Right cardiac atrium (tissue), 5 donors: Measurements from ENCODE around the gene GPSM1. TPM values are rescaled to one million over a fixed set of nuclear protein-coding genes. Genes with fewer than 3 reads are reported as not detected.
"Not testable (repeated sequence)": the region's sequence is repeated elsewhere in the genome, so short reads cannot be mapped to it uniquely, and the experiment has no call there.

ENCODE experiments used
- ATAC-seq, 2 donors: fragments of 200-7000 bp; cut with Tn5 transposase; one replicate each; pipeline versions ENCODE4 v1.8.0 to v1.9.1; 2020; ENCODE audit warnings: moderate library complexity in 2 of 2, mild to moderate bottlenecking in 1 of 2
- DNase-seq, 3 donors: peaks; one replicate each; pipeline ENCODE4 v3.0.0-alpha.2; 2020
- H3K27ac ChIP-seq: one replicate; pipeline ENCODE4 v1.5.1; 2013; ENCODE audit warnings: mild to moderate bottlenecking, low read length, control low read depth, moderate library complexity
- H3K27me3 ChIP-seq: one replicate; pipeline ENCODE4 v1.6.1; 2013; ENCODE audit not compliant: control insufficient read depth, insufficient read depth
- H3K4me1 ChIP-seq: one replicate; pipeline ENCODE4 v1.6.1; 2013; ENCODE audit warnings: low read length; ENCODE audit not compliant: control insufficient read depth, insufficient read depth
- H3K4me3 ChIP-seq: one replicate; pipeline ENCODE4 v1.5.1; 2013; ENCODE audit warnings: low read length, control low read depth
- H3K9me3 ChIP-seq: one replicate; pipeline ENCODE4 v1.6.1; 2013; ENCODE audit warnings: low read length; ENCODE audit not compliant: control insufficient read depth
- WGBS: extraction: QIAGEN DNeasy Blood & Tissue Kit; methylation state at CpG from one replicate; pipeline ENCODE4 v1.1.7; 2013; 5-methylcytosine and 5-hydroxymethylcytosine counted together
- intact Hi-C, 4 donors: fragments of 100-400 bp; cut with DNase I; formaldehyde crosslinking; loops; one replicate each; pipeline versions ENCODE4 v1.11.0 to v1.14.0; 2022 to 2023
- polyA plus RNA-seq: library from polyadenylated mRNA; stranded (reverse); fragments of 200-250 nt; gene quantifications from one replicate; pipeline ENCODE4 v1.2.3, GENCODE V29; 2013
- total RNA-seq, 4 donors: library from RNA; stranded (reverse); fragmentation: NEBNext Ultra II Directional; extraction: Animal tissue kit (Norgen Biotek cat#: 25700); gene quantifications; one replicate each; pipeline ENCODE4 v1.2.1, GENCODE V29; 2021
- donor health status: healthy with polysubstance abuse.
- donor health status: DM: no; HTN: yes; CAD: no.
- donor health status: DM: no; HTN: no; CAD: no.
- donor health status: DM: no; HTN: yes; CAD: no; lungs with severe emphysema.
- donor health status: DM: yes; HTN: yes; CAD: no.

GPSM1 gene
- total and polyA plus RNA-seq, 5 donors: 46.3 to 90.6 (median 73.3) TPM

DNA sequence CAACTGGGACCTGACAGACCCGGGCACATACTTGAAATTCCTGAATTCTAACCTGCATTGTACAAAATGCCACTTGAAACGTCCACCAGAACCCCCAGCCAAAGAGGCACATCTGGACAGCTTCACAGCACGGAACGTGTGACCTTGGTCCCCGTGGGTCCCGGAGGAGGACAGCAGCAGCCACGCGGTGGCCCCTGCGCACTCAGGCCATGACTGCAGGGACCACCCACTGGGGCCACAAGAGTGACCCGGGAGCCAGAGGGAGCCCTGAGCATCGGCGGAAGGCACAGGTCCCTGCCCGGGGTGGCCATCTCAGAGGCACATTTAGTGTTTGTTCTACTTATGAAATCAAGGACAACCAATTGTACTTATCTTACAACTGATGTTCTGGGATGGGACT, 74.7 kb downstream of the GPSM1 start:
- Histone ChIP-seq H3K4me1 (no peaks in the 10 kb centered on the region), H3K9me3 (no peaks in the 10 kb centered on the region), H3K4me3 (no peak overlapping the region), H3K27me3 (no peaks in the 10 kb centered on the region), H3K27ac (no peak overlapping the region)
- WGBS: 66% methylated on average over 13 of the region's 13 CpGs
- ATAC-seq (no peak), DNase-seq (peak in 1 of 3 donors; percentile 29)
- intact Hi-C loops: loop anchor here in 2 of 4 donors (5.0 kb wide), 1 partner anchor 90 kb away; no protein-coding TSS in a partner anchor

GRCh38 chr9:136403538-136403914, 76.2 kb downstream of the GPSM1 start:
- WGBS: 91% methylated on average over 5 of the region's 5 CpGs
- no peaks in the 10 kb centered on the region for H3K27me3 ChIP-seq
- no peak overlapping the region for H3K27ac ChIP-seq
- no peak overlapping the region for H3K4me3 ChIP-seq
- H3K9me3 ChIP-seq: no peaks in the 10 kb centered on the region
- H3K4me1 ChIP-seq: no peaks in the 10 kb centered on the region
- ATAC-seq (no peak), DNase-seq (peak in 2 of 3 donors; percentile 18 to 50)
- intact Hi-C loops: loop anchor here in 2 of 4 donors (5.0 kb wide), 1 partner anchor 91 kb away; no protein-coding TSS in a partner anchor

GRCh38 chr9:136403915-136404800, 76.8 kb downstream of the GPSM1 start:
- no peaks in the 10 kb centered on the region for H3K27me3 ChIP-seq
- no peaks in the 10 kb centered on the region for H3K9me3 ChIP-seq
- intact Hi-C loops: loop anchor here in 2 of 4 donors (5.0 kb wide), 1 partner anchor 92 kb away; no protein-coding TSS in a partner anchor
- DNase-seq (peak in 1 of 3 donors; percentile 36), ATAC-seq (no peak)
- WGBS: 87% methylated on average over 32 of the region's 32 CpGs
- H3K4me3 ChIP-seq: no peak overlapping the region
- no peaks in the 10 kb centered on the region for H3K4me1 ChIP-seq
- no peak overlapping the region for H3K27ac ChIP-seq

GRCh38 chr9:136404801-136405136, 77.4 kb downstream of the GPSM1 start:
- no peaks in the 10 kb centered on the region for H3K4me1 ChIP-seq
- peak in 1 of 3 donors; percentile 44 for DNase-seq
- no peaks in the 10 kb centered on the region for H3K27me3 ChIP-seq
- WGBS: 90% methylated on average over 14 of the region's 14 CpGs
- no peak overlapping the region for H3K4me3 ChIP-seq
- H3K27ac ChIP-seq: no peak overlapping the region
- ATAC-seq: no peak
- H3K9me3 ChIP-seq: no peaks in the 10 kb centered on the region
- intact Hi-C loops: loop anchor here in 2 of 4 donors (5.0 kb wide), 1 partner anchor 92 kb away; no protein-coding TSS in a partner anchor

GRCh38 chr9:136405481-136405880, 78.1 kb downstream of the GPSM1 start:
- no peak overlapping the region for H3K27ac ChIP-seq
- ATAC-seq (no peak), DNase-seq (no peak)
- no peaks in the 10 kb centered on the region for H3K9me3 ChIP-seq
- no peaks in the 10 kb centered on the region for H3K4me1 ChIP-seq
- 88% methylated on average over 7 of the region's 7 CpGs for WGBS
- intact Hi-C loops: no loop called here
- no peak overlapping the region for H3K4me3 ChIP-seq
- H3K27me3 ChIP-seq: no peaks in the 10 kb centered on the region

DNA sequence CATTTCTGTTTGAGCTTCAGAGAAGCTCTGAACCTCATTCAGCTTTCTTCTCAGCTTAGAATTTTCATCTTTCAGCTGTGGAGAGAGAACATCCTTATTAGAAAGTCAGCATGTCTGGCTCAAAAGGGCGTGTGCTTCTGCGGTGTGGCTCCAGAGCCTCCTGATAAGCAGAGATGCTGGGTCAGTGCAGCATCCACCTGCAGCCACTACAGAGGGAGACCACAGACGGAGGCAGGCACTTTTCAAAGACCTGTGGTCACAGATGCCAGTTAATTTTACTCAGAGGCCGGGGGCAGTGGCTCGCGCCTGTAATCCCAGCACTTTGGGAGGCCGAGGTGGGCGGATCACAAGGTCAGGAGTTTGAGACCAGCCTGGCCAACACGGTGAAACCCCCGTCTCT, 78.6 kb downstream of the GPSM1 start:
- peak in 1 of 3 donors; percentile 15 for DNase-seq
- intact Hi-C loops, H3K27me3 ChIP-seq, H3K9me3 ChIP-seq, H3K4me3 ChIP-seq, H3K27ac ChIP-seq, H3K4me1 ChIP-seq, ATAC-seq: not testable (repeated sequence)
- 92% methylated on average over 10 of the region's 10 CpGs for WGBS

GRCh38 chr9:136407061-136407460, 79.7 kb downstream of the GPSM1 start:
- WGBS: 92% methylated on average over 28 of the region's 28 CpGs
- H3K9me3 ChIP-seq, ATAC-seq, H3K4me1 ChIP-seq, intact Hi-C loops, H3K4me3 ChIP-seq, H3K27me3 ChIP-seq, H3K27ac ChIP-seq: not testable (repeated sequence)
- DNase-seq: peak in 1 of 3 donors; percentile 33

GRCh38 chr9:136407911-136408310, 80.6 kb downstream of the GPSM1 start:
- Histone ChIP-seq H3K4me1 (no peaks in the 10 kb centered on the region), H3K4me3 (no peak overlapping the region), H3K27me3 (no peaks in the 10 kb centered on the region), H3K9me3 (no peaks in the 10 kb centered on the region), H3K27ac (no peak overlapping the region)
- ATAC-seq: no peak
- 89% methylated on average over 7 of the region's 7 CpGs for WGBS
- intact Hi-C loops: no loop called here
- DNase-seq: peak in 1 of 3 donors; percentile 18

Other genes with a start within 250 kb of the GPSM1 start
- gene NACC2, start 232.2 kb upstream of the GPSM1 start, total RNA-seq: 10 to 100 TPM; 31.4 to 45.3 (median 37.8) TPM
- gene NACC2, start 232.2 kb upstream of the GPSM1 start, polyA plus RNA-seq: 19.4 TPM
- 10 to 100 TPM; 18.5 to 25.5 (median 20.9) TPM for gene TMEM250, start 208.7 kb upstream of the GPSM1 start, total RNA-seq
- 16.5 TPM for gene TMEM250, start 208.7 kb upstream of the GPSM1 start, polyA plus RNA-seq
- gene LHX3, start 122.4 kb upstream of the GPSM1 start, total RNA-seq: not detected
- gene LHX3, start 122.4 kb upstream of the GPSM1 start, polyA plus RNA-seq: not detected
- gene QSOX2, start 81.7 kb upstream of the GPSM1 start, total RNA-seq: 1 to 10 TPM; 5.3 to 9.0 (median 7.5) TPM
- 4.5 TPM for gene QSOX2, start 81.7 kb upstream of the GPSM1 start, polyA plus RNA-seq
- gene CCDC187, start 23.4 kb upstream of the GPSM1 start, total RNA-seq: not detected
- not detected for gene CCDC187, start 23.4 kb upstream of the GPSM1 start, polyA plus RNA-seq
- 10 to 100 TPM; 15.2 to 24.9 (median 22.2) TPM for gene DNLZ, start 36.2 kb downstream of the GPSM1 start, total RNA-seq
- gene DNLZ, start 36.2 kb downstream of the GPSM1 start, polyA plus RNA-seq: 17.1 TPM
- gene CARD9, start 46.1 kb downstream of the GPSM1 start, total RNA-seq: 1 to 10 TPM in 2 of 4 donors, under 1 TPM in 2; 0.76 to 2.1 (median 1.0) TPM
- 0.68 TPM for gene CARD9, start 46.1 kb downstream of the GPSM1 start, polyA plus RNA-seq
- gene SNAPC4, start 72.6 kb downstream of the GPSM1 start, total RNA-seq: 1 to 10 TPM; 3.2 to 4.4 (median 3.9) TPM
- 3.7 TPM for gene SNAPC4, start 72.6 kb downstream of the GPSM1 start, polyA plus RNA-seq
- gene ENTR1, start 83.1 kb downstream of the GPSM1 start, total RNA-seq: 10 to 100 TPM; 18.2 to 22.9 (median 20.1) TPM
- gene ENTR1, start 83.1 kb downstream of the GPSM1 start, polyA plus RNA-seq: 13.6 TPM
- 10 to 100 TPM; 50.8 to 58.5 (median 56.8) TPM for gene PMPCA, start 83.1 kb downstream of the GPSM1 start, total RNA-seq
- 63.4 TPM for gene PMPCA, start 83.1 kb downstream of the GPSM1 start, polyA plus RNA-seq
- gene INPP5E, start 112.3 kb downstream of the GPSM1 start, total RNA-seq: 10 to 100 TPM in 1 of 4 donors, 1 to 10 TPM in 3; 8.8 to 12.3 (median 9.2) TPM
- gene INPP5E, start 112.3 kb downstream of the GPSM1 start, polyA plus RNA-seq: 7.7 TPM
- gene SEC16A, start 155.5 kb downstream of the GPSM1 start, total RNA-seq: 10 to 100 TPM; 24.2 to 35.3 (median 28.6) TPM
- 23.1 TPM for gene SEC16A, start 155.5 kb downstream of the GPSM1 start, polyA plus RNA-seq
- 10 to 100 TPM; 20.4 to 31.9 (median 29.4) TPM for gene NOTCH1, start 218.5 kb downstream of the GPSM1 start, total RNA-seq
- 10.8 TPM for gene NOTCH1, start 218.5 kb downstream of the GPSM1 start, polyA plus RNA-seq